ENCODE results near the gene RAMACL.

DNA sequence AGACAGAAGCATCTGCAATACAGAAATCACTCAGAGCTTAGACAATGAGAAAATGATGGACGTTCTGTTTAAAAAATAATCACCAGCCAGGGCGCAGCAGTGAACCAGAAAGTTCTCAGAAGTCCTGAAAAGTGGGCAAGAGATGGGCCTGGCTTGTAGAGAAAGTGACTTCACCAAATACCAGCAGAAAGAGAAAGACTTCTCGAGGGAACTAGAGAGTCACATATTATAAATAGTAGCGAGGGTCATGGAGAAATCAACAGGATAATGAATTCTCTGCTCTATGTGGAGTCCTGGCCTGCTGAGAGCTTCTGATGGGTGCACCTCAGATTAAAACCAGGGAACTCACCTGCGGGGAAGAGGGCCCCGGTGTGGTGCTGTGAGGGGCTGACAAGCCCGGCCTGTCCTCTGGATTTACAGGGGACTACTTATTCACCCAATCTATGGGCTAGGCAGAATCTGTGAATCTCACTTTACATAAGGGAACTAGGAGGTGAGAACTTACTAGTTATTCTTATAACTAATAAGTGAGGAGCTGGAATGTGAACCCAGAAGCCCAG lies 5.6 kb upstream of the RAMACL start:
- no peak for TF ChIP-seq TCF7L2 (IDR thresholded peaks at IDR 0.05; ENCODE audit: borderline replicate concordance, extremely low read depth, insufficient read depth, insufficient read length)
- no peak for TF ChIP-seq RAD21 (IDR thresholded peaks at IDR 0.05; ENCODE audit: low read depth)
- no peak for TF ChIP-seq ZNF274 (IDR thresholded peaks at IDR 0.05; ENCODE audit: low read depth, low read length)
- no peak for TF ChIP-seq POLR2A (IDR thresholded peaks at IDR 0.05; ENCODE audit: borderline replicate concordance, extremely low read depth, insufficient read depth, insufficient read length)
- TF ChIP-seq, protein P1, sequence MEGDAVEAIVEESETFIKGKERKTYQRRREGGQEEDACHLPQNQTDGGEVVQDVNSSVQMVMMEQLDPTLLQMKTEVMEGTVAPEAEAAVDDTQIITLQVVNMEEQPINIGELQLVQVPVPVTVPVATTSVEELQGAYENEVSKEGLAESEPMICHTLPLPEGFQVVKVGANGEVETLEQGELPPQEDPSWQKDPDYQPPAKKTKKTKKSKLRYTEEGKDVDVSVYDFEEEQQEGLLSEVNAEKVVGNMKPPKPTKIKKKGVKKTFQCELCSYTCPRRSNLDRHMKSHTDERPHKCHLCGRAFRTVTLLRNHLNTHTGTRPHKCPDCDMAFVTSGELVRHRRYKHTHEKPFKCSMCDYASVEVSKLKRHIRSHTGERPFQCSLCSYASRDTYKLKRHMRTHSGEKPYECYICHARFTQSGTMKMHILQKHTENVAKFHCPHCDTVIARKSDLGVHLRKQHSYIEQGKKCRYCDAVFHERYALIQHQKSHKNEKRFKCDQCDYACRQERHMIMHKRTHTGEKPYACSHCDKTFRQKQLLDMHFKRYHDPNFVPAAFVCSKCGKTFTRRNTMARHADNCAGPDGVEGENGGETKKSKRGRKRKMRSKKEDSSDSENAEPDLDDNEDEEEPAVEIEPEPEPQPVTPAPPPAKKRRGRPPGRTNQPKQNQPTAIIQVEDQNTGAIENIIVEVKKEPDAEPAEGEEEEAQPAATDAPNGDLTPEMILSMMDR (IDR thresholded peaks at IDR 0.05 in 2 of 3, conservative IDR thresholded peaks at IDR 0.05 in 1 of 3; ENCODE audit: borderline replicate concordance in 1 of 3, insufficient read depth in 1 of 3, low read depth in 2 of 3, low read length in 2 of 3), result no peak
- no peak for TF ChIP-seq EZH2 (IDR thresholded peaks at IDR 0.05)
- TF ChIP-seq SRF (IDR thresholded peaks at IDR 0.05; ENCODE audit: low read depth), result no peak

Data from HCT116 (cell line).